Activated CD4-positive, alpha-beta T cell treated with anti-CD3 and anti-CD28 coated beads, Interleukin-2, amount 10 ng/mL, durations not matched to agents 7 days and 5 days (primary cell): Measurements from ENCODE around the gene RPS27L. TPM values are rescaled to one million over a fixed set of nuclear protein-coding genes. Genes with fewer than 3 reads are reported as not detected.

Experiments used
- CTCF ChIA-PET: fragments of 350-600 bp; sonication (Branson Sonifier 250); formaldehyde crosslinking; loops from one replicate; lab custom pipeline; 2021; ENCODE audit warnings: antibody characterized with exemption; lab: Charles Lee
- POLR2A ChIA-PET: fragments of 350-600 bp; sonication (Branson Sonifier 250); formaldehyde crosslinking; loops from one replicate; lab custom pipeline; 2021; ENCODE audit warnings: antibody characterized with exemption; lab: Charles Lee
- DNase-seq: peaks from one replicate; pipeline ENCODE4 v3.0.0-alpha.2; 2020
- H3K27ac Mint-ChIP-seq: one replicate; pipeline ENCODE4 v1.8.0; 2021; ENCODE audit warnings: mild to moderate bottlenecking, moderate library complexity, mixed read lengths
- H3K27me3 Mint-ChIP-seq: one replicate; pipeline ENCODE4 v1.8.0; 2021; ENCODE audit warnings: mixed read lengths
- H3K36me3 Mint-ChIP-seq: one replicate; pipeline ENCODE4 v1.8.0; 2021; ENCODE audit warnings: low read depth, mixed read lengths
- H3K4me1 Mint-ChIP-seq: one replicate; pipeline ENCODE4 v1.8.0; 2021; ENCODE audit warnings: mixed read lengths
- H3K4me3 Mint-ChIP-seq: one replicate; pipeline ENCODE4 v1.8.0; 2021; ENCODE audit warnings: mild to moderate bottlenecking, moderate library complexity, mixed read lengths
- H3K9me3 Mint-ChIP-seq: one replicate; pipeline ENCODE4 v1.8.0; 2021; ENCODE audit warnings: mixed read lengths
- total RNA-seq, 2 experiments: library from RNA; stranded (reverse); gene quantifications; one replicate each; pipeline ENCODE4 v1.2.3, GENCODE V29; 2021

The RPS27L gene
- total RNA-seq, 2 experiments from 2014 or later, result 219 to 226 TPM

DNA sequence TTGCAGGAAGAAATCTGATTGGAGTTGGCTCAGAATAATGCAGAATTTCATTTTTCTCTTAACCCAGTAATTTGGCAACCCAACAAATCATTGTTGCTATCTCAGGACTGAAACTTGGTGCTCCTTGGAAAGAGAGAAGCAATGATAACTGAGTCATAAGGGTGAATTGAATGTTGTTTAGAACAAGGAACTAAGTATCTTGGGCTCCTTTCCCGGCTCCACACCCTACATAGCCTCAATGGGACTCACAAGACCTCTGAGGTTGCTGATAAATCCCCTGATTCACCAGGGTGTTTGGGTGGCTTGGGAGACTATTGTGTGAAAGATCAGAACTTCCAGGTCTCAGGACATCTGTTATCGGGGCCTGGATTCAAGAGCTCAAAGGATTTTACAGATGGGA lies 24.4 kb upstream of the RPS27L start:
- peaks cover 8% of the 10 kb centered on the region for H3K4me1 Mint-ChIP-seq
- H3K4me3 Mint-ChIP-seq, result no peak overlapping the region
- H3K9me3 Mint-ChIP-seq, result no peaks in the 10 kb centered on the region
- no peak for DNase-seq
- CTCF ChIA-PET, result interaction anchor here (1.2 kb wide), 1 partner anchor 15 kb away, joined by 3 read pairs; no protein-coding TSS in a partner anchor
- H3K27ac Mint-ChIP-seq, result no peak overlapping the region
- POLR2A ChIA-PET, result no interaction called here
- peaks cover 7% of the 10 kb centered on the region for H3K27me3 Mint-ChIP-seq
- no peaks in the 10 kb centered on the region for H3K36me3 Mint-ChIP-seq

- H3K36me3 Mint-ChIP-seq, result no peaks in the 10 kb centered on the region
- POLR2A ChIA-PET, result no interaction called here
- H3K9me3 Mint-ChIP-seq, result no peaks in the 10 kb centered on the region
- H3K4me1 Mint-ChIP-seq, result peaks cover 8% of the 10 kb centered on the region
- H3K27me3 Mint-ChIP-seq, result peaks cover 3% of the 10 kb centered on the region
- no peak overlapping the region for H3K27ac Mint-ChIP-seq
- CTCF ChIA-PET, result interaction anchor here (1.2 kb wide), 1 partner anchor 15 kb away, joined by 3 read pairs; no protein-coding TSS in a partner anchor
- no peak for DNase-seq
- H3K4me3 Mint-ChIP-seq, result no peak overlapping the region
Observed at GRCh38 chr15:63180746-63181145, 23.5 kb upstream of the RPS27L start.

DNA sequence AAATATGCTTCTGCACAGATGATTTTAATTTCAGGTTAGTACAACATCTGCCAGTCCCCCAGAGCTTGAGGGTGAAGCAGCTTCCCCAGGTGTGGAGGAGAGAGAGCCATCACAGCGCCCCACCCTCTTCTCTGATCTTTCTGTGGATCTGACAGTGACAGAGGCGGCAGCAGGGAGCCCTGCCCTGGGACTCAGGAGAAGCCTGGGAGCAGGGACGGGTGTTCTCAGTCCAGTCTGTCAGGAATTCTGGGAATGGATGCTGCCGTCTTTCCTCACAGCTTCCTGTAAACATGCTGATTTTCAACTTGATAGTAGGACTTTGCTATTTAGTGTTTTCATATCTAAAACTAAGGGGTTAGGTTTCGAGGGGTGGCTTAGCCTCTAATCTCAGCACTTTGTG lies 20.8 kb upstream of the RPS27L start:
- no peak overlapping the region for H3K27ac Mint-ChIP-seq
- no peak for DNase-seq
- H3K4me3 Mint-ChIP-seq, result no peak overlapping the region
- H3K9me3 Mint-ChIP-seq, result no peaks in the 10 kb centered on the region
- H3K36me3 Mint-ChIP-seq, result no peaks in the 10 kb centered on the region
- H3K4me1 Mint-ChIP-seq, result peaks cover 8% of the 10 kb centered on the region
- H3K27me3 Mint-ChIP-seq, result peaks cover 3% of the 10 kb centered on the region
- CTCF ChIA-PET, result no interaction called here
- POLR2A ChIA-PET, result no interaction called here

DNA sequence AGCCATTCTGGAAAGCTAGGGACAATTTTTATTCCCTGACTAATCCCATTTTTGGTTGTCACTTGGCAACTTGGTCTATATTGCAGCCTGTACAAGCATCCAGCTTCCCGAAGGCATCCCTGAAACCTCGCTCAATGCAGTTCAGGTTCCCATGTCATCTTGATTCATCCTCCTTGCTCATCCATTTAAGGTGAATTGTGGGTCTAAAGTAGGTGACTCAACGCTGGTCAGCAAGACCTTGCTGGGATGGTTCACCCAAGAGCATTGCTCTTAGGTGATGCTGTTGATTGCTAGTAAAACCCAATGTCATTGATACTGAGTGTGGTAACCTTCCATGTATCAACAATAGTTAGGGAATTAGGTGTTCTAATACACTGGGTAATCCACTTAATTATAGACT lies 19.0 kb upstream of the RPS27L start:
- no peak overlapping the region for H3K4me3 Mint-ChIP-seq
- peaks cover 3% of the 10 kb centered on the region for H3K27me3 Mint-ChIP-seq
- no peak overlapping the region for H3K27ac Mint-ChIP-seq
- no peaks in the 10 kb centered on the region for H3K36me3 Mint-ChIP-seq
- ChIA-PET POLR2A (no interaction called here), CTCF (interaction anchor here (1.1 kb wide), 1 partner anchor 10 kb away, joined by 5 read pairs; no protein-coding TSS in a partner anchor)
- H3K4me1 Mint-ChIP-seq, result peaks cover 8% of the 10 kb centered on the region
- no peaks in the 10 kb centered on the region for H3K9me3 Mint-ChIP-seq
- no peak for DNase-seq

GRCh38 chr15:63172851-63173451 lies 15.7 kb upstream of the RPS27L start:
- no peaks in the 10 kb centered on the region for H3K9me3 Mint-ChIP-seq
- H3K27me3 Mint-ChIP-seq, result no peaks in the 10 kb centered on the region
- ChIA-PET CTCF (interaction anchor here (1.0 to 1.3 kb wide), 3 partner anchors 16 to 82 kb away, joined by 3 read pairs; partner anchors contain the start of gene RAB8B), POLR2A (no interaction called here)
- peaks cover 6% of the 10 kb centered on the region for H3K4me1 Mint-ChIP-seq
- no peak overlapping the region for H3K27ac Mint-ChIP-seq
- DNase-seq, result no peak
- no peak overlapping the region for H3K4me3 Mint-ChIP-seq
- no peaks in the 10 kb centered on the region for H3K36me3 Mint-ChIP-seq

DNA sequence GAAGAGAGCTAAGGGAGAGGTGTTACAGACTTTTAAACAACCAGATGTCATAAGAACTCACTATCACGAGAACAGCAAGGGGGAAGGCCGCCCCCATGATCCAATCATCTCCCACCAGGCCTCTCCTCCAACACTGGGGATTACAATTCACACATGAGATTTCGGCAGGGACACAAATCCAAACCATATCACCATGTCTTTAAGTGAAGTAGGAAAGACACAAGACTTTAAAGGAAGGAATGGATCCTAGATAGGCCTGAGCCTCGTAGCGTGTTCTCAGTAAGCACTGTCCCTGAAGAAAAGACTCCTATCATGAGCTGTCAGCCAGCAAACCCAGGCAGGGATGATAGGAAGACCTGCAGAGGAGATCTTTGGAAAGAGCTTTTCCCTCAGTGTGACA lies 15.1 kb upstream of the RPS27L start:
- DNase-seq, result no peak
- CTCF ChIA-PET, result interaction anchor here (1.0 to 1.3 kb wide), 3 partner anchors 17 to 83 kb away, joined by 3 read pairs; partner anchors contain the start of gene RAB8B
- H3K4me3 Mint-ChIP-seq, result no peak overlapping the region
- H3K9me3 Mint-ChIP-seq, result no peaks in the 10 kb centered on the region
- no peak overlapping the region for H3K27ac Mint-ChIP-seq
- no peaks in the 10 kb centered on the region for H3K27me3 Mint-ChIP-seq
- POLR2A ChIA-PET, result no interaction called here
- H3K36me3 Mint-ChIP-seq, result no peaks in the 10 kb centered on the region
- peaks cover 4% of the 10 kb centered on the region for H3K4me1 Mint-ChIP-seq

DNA sequence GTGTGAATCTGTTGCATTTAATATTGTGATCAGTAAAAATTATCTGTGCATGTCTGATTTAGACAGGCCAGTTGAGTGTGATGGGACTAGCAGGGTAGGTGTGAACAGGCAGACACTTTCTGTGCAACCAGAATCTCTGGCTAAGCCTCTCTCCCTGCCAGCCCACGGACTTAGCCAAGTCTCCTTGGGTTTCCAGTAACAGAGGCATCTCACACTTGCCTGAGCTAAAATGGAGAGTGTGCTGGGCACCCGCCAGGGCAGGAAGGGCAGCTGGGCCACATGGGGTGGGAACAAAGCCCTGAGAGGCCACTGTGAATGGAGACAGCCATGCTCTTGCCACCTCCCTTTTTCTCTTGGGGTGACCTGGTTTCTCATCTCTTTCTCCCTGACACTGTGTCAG lies 12.5 kb upstream of the RPS27L start:
- Mint-ChIP-seq H3K27ac (no peak overlapping the region), H3K4me1 (peaks cover 2% of the 10 kb centered on the region), H3K36me3 (no peaks in the 10 kb centered on the region), H3K9me3 (no peaks in the 10 kb centered on the region), H3K4me3 (no peak overlapping the region), H3K27me3 (no peaks in the 10 kb centered on the region)
- DNase-seq, result no peak
- CTCF ChIA-PET, result no interaction called here
- POLR2A ChIA-PET, result no interaction called here

GRCh38 chr15:63166219-63166618 lies 8.9 kb upstream of the RPS27L start:
- H3K36me3 Mint-ChIP-seq, result no peaks in the 10 kb centered on the region
- no peaks in the 10 kb centered on the region for H3K9me3 Mint-ChIP-seq
- H3K4me1 Mint-ChIP-seq, result peaks cover 2% of the 10 kb centered on the region
- no peaks in the 10 kb centered on the region for H3K27me3 Mint-ChIP-seq
- no peak overlapping the region for H3K4me3 Mint-ChIP-seq
- H3K27ac Mint-ChIP-seq, result no peak overlapping the region
- no peak for DNase-seq
- POLR2A ChIA-PET, result interaction anchor here (0.6 kb wide), 1 partner anchor 112 kb away, joined by 3 read pairs; no protein-coding TSS in a partner anchor
- CTCF ChIA-PET, result interaction anchor here (0.8 to 1.8 kb wide), 5 partner anchors 9 to 126 kb away, joined by 3 to 6 read pairs (median 4); partner anchors contain the start of gene RPS27L

DNA sequence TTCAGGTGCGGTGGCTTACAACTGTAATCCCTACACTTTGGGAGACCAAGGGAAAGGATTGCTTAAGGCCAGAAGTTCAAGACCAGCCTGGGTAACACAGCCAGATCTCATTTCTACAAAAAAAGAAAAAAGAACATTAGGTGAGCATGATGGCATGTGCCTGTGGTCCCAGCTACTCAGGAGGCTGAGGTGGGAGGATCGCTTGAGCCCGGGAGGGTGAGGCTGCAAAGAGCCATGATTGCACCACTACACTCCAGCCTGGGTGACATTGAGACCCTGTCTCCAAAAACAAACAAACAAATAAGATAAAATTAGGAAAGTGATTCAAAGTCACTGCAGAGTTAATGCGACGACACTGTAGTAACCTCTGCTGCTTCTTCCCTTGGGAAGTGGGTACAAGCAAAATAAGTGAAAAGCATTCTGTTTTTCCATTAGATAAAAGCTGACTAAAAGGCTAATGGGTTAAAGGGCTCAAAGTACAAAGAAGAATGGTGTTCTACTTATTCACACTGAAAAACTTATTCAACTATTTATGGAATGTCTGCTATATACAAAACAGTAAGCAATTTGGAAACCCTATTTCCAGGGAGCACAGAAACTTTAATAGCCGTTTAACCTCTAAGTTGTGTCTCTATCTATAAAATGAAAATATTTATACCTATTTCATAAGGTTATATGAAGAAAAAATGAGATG lies 8.0 kb upstream of the RPS27L start:
- Mint-ChIP-seq H3K9me3 (no peaks in the 10 kb centered on the region), H3K36me3 (no peaks in the 10 kb centered on the region), H3K4me1 (peaks cover 2% of the 10 kb centered on the region), H3K4me3 (no peak overlapping the region), H3K27ac (no peak overlapping the region), H3K27me3 (no peaks in the 10 kb centered on the region)
- CTCF ChIA-PET, result interaction anchor here (1.3 kb wide), 1 partner anchor 16 kb away, joined by 3 read pairs; no protein-coding TSS in a partner anchor
- POLR2A ChIA-PET, result no interaction called here
- no peak for DNase-seq

- Mint-ChIP-seq H3K4me1 (peaks cover 3% of the 10 kb centered on the region), H3K4me3 (no peak overlapping the region), H3K27me3 (no peaks in the 10 kb centered on the region), H3K36me3 (no peaks in the 10 kb centered on the region), H3K9me3 (peaks cover 3% of the 10 kb centered on the region), H3K27ac (no peak overlapping the region)
- CTCF ChIA-PET, result no interaction called here
- POLR2A ChIA-PET, result no interaction called here
- no peak for DNase-seq
Observed at GRCh38 chr15:63163217-63163616, 5.9 kb upstream of the RPS27L start.

DNA sequence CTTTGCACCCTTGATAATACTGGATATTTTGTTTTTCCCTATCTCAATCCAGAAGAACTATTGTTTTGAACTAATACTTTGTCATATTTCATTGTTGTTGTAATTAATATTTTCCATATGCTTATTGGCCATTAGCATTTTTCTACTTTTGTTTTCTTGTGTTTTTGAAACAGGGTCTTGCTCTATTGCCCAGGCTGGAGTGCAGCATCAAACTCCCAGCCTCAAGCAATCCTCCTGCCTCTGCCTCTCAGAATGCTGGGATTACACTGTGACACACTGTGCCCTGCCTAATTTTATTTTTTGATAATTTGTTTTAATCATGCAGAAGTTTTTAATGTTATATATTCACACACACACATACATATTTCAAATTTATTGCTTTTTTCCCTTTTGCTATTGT lies 3.4 kb upstream of the RPS27L start:
- H3K4me3 Mint-ChIP-seq, result no peak overlapping the region
- no peak overlapping the region for H3K27ac Mint-ChIP-seq
- peaks cover 10% of the 10 kb centered on the region for H3K4me1 Mint-ChIP-seq
- H3K9me3 Mint-ChIP-seq, result peaks cover 3% of the 10 kb centered on the region
- peaks cover 11% of the 10 kb centered on the region for H3K36me3 Mint-ChIP-seq
- ChIA-PET CTCF (no interaction called here), POLR2A (no interaction called here)
- DNase-seq, result no peak
- H3K27me3 Mint-ChIP-seq, result no peaks in the 10 kb centered on the region

DNA sequence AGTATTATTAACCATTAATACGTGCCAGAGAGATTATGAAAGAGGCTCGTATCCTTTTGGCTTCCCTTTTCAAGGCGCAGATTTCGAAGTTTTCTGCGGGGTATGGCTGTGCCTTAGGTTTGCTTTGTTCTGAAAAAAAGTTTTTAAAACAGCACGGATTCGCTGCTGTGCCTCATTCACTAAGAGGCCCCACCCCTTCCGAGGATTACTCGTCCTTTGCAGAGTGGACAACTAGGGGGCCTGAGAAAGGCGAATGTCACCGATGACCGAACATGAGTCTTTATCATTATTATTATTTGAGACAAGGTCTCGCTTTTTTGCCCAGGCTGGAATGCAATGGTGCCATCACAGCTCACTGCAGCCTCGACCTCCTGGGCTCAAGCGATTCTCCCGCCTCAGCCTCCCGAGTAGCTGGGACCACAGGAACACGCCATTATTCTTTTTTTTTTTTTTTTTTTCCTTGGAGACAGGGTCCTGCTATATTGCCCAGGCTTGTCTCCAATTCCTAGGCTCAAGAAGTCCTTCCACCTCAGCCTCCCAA lies 684 bp upstream of the RPS27L start:
- H3K27me3 Mint-ChIP-seq, result no peaks in the 10 kb centered on the region
- CTCF ChIA-PET, result interaction anchor here (1.0 to 2.2 kb wide), 4 partner anchors 9 to 137 kb away, joined by 3 to 6 read pairs (median 5); no protein-coding TSS in a partner anchor

GRCh38 chr15:63156755-63157117 lies 541 bp downstream of the RPS27L start:
- H3K36me3 Mint-ChIP-seq, result peaks cover 34% of the 10 kb centered on the region
- peak overlapping the region; percentile 95 for H3K4me3 Mint-ChIP-seq
- no peaks in the 10 kb centered on the region for H3K27me3 Mint-ChIP-seq
- CTCF ChIA-PET, result interaction anchor here (0.6 to 2.2 kb wide), 5 partner anchors 10 to 111 kb away, joined by 3 to 10 read pairs (median 6); no protein-coding TSS in a partner anchor
- H3K4me1 Mint-ChIP-seq, result peaks cover 29% of the 10 kb centered on the region
- H3K27ac Mint-ChIP-seq, result peak overlapping the region; percentile 98
- peaks cover 3% of the 10 kb centered on the region for H3K9me3 Mint-ChIP-seq
- POLR2A ChIA-PET, result interaction anchor here (0.6 to 1.3 kb wide), 3 partner anchors 30 to 82 kb away, joined by 3 to 7 read pairs (median 5); no protein-coding TSS in a partner anchor
- DNase-seq, result peak; percentile 20

More for the DNA sequence above, 684 bp upstream of the RPS27L start:
- POLR2A ChIA-PET, result interaction anchor here (0.9 to 1.3 kb wide), 2 partner anchors 34 to 81 kb away, joined by 3 to 7 read pairs; no protein-coding TSS in a partner anchor
- DNase-seq, result peak; percentile 46
- H3K9me3 Mint-ChIP-seq, result peaks cover 3% of the 10 kb centered on the region
- H3K27ac Mint-ChIP-seq, result peak overlapping the region; percentile 92
- peak overlapping the region; percentile 95 for H3K4me3 Mint-ChIP-seq
- H3K4me1 Mint-ChIP-seq, result peaks cover 23% of the 10 kb centered on the region
- H3K36me3 Mint-ChIP-seq, result peaks cover 25% of the 10 kb centered on the region
